ENCODE measurements around the gene GPR152.

DNA sequence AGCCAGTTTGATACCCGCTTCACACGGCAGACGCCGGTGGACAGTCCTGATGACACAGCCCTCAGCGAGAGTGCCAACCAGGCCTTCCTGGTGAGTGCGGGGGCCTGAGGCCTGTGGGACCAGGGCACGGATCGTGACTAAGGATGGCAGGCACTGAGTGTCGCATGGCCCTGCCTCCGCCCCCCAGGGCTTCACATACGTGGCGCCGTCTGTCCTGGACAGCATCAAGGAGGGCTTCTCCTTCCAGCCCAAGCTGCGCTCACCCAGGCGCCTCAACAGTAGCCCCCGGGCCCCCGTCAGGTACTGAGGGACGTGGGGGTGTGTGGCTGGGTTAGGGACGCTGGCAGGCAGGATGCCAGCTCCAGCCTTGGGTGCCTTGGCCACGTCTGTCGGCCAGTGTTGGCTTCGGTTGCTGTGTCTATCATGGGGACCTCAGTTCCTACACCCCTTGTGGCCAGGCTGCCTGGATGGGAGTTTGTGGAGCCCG lies 18.1 kb downstream of the GPR152 start:
- TF ChIP-seq POLR2A (IDR thresholded peaks at IDR 0.05) (no peak), EP300 (IDR thresholded peaks at IDR 0.05) (no peak), POLR2AphosphoS5 (IDR thresholded peaks at IDR 0.05) (no peak)
- TF ChIP-seq, protein P1, sequence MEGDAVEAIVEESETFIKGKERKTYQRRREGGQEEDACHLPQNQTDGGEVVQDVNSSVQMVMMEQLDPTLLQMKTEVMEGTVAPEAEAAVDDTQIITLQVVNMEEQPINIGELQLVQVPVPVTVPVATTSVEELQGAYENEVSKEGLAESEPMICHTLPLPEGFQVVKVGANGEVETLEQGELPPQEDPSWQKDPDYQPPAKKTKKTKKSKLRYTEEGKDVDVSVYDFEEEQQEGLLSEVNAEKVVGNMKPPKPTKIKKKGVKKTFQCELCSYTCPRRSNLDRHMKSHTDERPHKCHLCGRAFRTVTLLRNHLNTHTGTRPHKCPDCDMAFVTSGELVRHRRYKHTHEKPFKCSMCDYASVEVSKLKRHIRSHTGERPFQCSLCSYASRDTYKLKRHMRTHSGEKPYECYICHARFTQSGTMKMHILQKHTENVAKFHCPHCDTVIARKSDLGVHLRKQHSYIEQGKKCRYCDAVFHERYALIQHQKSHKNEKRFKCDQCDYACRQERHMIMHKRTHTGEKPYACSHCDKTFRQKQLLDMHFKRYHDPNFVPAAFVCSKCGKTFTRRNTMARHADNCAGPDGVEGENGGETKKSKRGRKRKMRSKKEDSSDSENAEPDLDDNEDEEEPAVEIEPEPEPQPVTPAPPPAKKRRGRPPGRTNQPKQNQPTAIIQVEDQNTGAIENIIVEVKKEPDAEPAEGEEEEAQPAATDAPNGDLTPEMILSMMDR (IDR thresholded peaks at IDR 0.05): no peak

Measured in gastroesophageal sphincter (tissue), 3 donors.